ENCODE measurements around the gene CTIF.
A peak's percentile ranks its signal among the peaks of the same experiment; 100 is the strongest.

CTIF gene

DNA sequence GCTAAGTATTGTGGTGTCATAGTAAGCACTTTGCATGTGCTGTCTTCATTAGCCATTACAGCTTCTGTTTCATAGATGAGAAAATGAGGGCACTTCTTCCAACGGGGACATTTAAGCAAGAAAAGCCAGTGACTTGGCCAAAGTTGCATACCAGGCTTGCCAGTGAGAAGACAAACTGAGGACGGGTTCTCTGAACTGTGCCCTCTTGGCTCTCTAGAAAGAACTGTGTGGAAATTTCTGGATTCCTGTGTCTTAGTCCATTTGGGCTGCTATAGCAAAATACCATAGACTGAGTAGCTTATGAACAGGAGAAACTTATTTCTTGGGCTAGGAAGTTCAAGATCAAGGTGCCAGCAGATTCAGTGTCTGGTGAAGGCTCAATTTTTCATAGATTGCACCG lies 13.3 kb downstream of the CTIF start:
- no peak for DNase-seq

- DNase-seq: no peak
Measured at GRCh38 chr18:48553236-48553635, 14.4 kb downstream of the CTIF start.

DNA sequence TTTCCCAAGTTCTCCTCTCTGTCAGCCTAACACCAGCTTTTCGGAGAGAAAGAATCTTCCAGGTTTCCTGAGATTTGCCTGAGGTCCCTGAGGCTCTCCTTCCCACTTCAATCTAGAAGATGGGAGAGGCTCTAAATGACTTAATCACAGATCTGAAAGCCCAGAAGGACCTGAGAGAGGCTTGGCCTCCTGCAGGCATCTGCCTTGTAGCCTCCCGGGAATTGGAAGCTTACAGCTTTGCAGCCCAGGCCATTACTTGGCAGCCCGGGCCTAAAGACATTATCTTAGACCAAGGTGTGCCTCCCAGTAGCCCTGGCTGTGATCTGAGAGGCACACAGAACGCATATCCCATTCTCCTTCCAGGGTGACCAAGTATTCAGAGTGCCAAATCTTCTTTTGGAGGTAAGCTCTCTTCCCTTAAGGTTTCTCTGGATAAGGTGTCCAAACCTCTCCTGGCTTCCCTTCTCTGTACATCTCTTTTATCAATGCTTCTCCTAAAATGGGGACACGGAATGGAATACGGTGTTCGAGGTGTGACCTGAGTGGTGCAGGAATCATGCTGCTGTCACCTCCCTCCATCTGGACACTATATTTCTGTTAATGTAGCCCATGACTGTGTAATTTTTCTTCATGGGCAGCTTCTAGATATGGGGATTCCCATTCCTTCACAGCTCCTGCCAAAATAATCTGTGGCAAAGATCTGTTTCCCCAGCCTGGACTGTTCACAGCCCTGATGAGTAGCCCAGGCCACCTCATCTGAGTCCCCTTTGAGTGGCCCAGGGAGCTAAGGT lies 16.0 kb downstream of the CTIF start:
- no peak for DNase-seq

DNA sequence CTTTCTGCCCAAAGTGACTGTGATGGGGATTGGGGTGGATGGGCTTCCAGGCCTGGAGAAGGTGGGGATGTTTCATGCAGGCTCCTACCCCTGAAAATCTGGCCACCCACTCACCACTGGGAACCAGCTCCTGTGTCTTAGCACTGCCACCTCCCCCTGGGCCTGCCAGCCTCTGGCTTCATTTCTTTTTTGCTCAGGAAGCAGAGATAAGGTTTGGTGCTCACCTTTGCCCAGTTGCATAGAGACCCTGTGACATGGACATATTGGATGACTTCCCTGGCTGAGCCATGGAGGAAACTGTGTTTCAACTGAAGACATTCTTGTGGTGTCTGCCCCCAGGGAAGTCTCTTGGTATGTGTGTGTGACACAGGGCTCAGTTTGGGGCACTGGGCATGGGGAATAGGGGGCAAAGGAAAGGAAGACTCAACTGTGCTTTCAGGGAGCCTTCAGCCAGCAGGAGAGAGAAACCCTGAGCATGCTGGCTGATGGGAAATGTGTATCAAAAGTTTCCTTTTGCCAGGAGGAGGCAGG lies 16.7 kb downstream of the CTIF start:
- DNase-seq: no peak

DNA sequence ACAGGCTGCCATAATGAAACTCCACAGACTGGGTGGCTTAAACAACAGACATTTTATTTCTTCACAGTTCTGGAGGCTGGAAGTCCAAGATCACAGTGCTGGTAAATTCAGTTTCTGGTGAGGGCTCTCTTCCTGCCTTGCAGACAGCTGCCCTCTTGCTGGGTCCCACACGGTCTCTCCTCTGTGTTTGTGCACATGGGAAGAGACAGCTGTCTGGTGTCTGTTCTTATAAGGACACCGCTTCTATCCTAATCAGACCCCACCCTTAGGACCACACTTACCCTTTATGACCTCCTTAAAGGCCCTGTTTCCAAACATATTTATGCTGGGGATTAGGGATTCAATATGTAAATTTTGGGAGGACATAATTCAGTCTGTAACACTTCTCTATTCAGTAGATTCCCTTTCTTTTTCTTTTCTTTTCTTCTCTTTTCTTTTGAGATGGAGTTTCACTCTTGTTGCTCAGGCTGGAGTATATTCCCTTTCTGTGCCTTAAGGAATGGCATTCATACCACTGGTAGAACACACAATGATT lies 18.9 kb downstream of the CTIF start:
- DNase-seq: no peak

DNA sequence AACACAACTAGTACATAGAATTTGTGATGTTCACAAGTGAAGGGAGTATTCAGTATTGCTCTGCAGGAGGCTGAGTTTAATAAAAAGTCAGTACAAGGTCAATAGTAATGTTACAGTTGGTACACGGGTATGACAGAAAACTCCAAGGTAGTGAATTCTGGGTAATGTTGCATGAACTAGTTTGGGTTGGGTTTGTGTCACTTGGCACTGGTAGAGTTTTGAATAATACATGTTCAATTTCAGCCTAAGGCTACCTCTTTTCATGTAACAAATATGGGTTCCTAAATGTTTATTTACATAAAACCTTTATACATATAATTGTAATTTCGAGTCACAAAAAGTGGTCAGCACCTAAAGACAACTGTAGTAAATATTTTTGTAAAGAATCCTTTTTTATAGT lies 19.4 kb downstream of the CTIF start:
- DNase-seq: no peak

DNA sequence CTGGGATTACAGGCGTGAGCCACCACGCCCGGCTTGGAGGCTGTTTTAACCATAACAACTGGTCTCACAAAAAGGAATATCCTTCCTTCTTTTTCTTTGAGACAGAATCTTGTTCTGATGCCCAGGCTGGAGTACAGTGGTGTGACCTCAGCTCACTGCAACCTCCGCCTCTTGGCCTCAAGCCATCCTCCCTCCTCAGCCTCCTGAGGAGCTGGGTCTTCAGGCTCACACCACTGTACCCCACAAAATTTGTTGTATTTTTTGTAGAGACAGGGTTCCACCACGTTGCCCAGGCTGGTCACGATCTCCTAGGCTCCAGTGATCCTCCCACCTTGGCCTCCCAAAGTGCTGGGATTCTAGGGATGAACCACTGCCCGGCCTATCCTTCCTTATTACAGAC lies 21.7 kb downstream of the CTIF start:
- DNase-seq: no peak

DNA sequence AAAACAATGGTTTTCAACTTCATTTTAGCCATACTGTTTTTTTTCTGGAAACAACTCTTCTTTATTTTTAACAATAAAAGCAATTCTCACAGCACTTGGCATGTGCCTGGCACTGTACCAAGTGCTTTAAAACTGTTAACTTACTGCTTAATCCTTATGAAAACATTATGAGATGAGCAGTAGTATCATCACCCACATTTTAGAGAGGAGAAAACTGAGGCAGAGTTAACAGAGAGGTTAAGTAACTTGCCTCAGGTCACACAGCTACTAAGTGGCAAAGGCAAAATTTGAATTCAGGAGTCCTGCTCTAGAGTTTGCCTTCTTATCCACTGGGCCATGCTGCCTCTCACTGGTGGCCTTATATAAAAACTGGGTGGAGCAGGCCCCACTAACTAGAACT lies 23.2 kb downstream of the CTIF start:
- DNase-seq: no peak

GRCh38 chr18:48563027-48563426 lies 24.2 kb downstream of the CTIF start:
- no peak for DNase-seq

DNA sequence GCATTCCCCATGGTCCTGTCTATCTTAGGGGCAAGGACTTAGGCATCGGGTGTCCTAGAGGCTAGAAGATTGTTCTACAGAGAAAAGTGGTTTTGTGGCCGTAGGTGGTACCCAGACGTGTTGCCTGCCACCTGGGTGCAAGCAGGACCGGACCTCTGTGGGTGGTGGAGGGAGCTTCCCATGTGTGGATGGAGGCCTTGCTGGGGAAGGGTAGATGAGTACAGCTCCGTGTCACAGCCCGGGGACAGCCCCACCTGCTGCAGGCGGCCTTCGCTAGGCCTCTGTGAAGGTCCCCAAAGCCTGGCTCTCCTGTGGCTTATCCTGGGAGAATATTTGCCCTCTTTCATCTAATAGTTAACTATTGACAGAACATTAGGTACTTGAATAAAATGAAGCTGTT lies 25.3 kb downstream of the CTIF start:
- DNase-seq: no peak

GRCh38 chr18:48565105-48565504 lies 26.3 kb downstream of the CTIF start:
- DNase-seq: no peak

DNA sequence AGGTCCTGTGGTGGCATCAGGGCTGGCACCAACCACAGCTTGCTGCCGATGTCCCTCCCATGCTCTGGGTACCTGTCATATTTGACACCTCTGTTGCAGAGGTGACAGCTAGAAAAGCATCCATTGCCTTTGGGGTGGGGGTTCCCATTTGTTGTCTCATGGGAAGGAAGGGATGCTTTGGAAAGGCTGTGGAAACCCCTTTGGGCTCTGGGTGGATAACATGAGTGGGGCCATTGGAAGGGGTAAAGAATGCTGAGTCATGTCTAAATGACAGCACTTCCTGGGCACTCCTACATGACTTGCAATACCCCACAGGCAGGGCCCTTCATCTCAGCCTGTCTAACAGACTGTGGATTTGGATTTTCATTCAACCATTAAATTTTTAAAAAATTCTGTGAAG lies 27.8 kb downstream of the CTIF start:
- DNase-seq: no peak

DNA sequence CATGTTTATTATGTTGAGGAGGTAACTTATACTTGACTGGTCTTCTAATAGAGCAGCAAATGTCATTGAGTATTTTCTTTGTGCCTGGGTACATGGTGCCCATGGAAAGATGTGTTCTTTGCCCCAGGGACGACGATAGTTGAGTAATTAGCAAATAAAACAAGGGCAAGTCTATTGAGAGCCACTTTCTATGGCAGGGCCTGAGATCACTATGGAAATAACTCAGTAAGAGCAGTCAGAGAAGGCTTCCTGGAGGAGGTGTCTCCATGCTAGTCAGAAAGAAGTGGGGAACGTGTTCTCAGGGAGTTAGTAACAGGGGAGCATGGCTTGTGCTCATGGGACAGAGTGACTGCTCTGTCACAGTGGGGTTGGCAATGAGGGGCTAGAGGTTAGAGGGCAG lies 28.6 kb downstream of the CTIF start:
- no peak for DNase-seq

DNA sequence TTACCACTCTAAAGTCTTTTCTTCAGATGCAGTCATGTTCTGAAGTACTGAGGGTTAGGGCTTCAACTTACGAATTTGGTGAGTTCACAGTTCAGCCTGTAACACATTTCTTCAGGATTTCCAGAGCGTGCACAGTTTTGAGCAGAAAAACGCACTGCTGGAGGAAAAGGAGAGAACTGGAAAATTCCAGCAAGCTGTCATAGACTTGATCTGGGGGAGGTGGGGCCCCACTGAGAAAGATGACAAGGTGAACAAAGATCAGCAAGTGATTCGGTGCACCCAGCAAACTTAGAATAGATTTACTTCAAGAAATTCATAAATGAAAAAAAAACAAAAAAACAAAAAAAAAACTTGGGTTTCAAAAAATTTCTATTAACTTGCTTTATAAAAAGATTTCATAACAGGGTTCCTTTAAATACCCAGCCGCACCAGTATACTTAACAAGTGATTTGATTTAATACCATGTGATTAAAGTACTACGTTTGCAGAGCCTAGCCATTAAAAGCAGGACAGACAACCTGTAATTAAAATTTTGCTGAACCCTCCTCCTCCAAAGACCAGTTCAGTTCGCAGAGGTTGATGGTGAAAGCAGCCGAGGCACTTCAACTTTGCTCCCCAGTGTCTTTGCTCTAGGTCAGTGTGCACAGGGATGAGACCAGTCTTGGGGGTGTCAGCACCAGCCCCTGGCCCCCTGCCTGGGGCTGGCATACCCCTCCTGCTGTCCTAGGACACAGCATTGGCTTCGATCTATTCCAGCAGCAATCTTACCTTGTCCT lies 30.5 kb downstream of the CTIF start:
- DNase-seq: no peak

GRCh38 chr18:48569915-48570264 lies 31.1 kb downstream of the CTIF start:
- DNase-seq: no peak

GRCh38 chr18:48570313-48570712 lies 31.5 kb downstream of the CTIF start:
- no peak for DNase-seq

DNA sequence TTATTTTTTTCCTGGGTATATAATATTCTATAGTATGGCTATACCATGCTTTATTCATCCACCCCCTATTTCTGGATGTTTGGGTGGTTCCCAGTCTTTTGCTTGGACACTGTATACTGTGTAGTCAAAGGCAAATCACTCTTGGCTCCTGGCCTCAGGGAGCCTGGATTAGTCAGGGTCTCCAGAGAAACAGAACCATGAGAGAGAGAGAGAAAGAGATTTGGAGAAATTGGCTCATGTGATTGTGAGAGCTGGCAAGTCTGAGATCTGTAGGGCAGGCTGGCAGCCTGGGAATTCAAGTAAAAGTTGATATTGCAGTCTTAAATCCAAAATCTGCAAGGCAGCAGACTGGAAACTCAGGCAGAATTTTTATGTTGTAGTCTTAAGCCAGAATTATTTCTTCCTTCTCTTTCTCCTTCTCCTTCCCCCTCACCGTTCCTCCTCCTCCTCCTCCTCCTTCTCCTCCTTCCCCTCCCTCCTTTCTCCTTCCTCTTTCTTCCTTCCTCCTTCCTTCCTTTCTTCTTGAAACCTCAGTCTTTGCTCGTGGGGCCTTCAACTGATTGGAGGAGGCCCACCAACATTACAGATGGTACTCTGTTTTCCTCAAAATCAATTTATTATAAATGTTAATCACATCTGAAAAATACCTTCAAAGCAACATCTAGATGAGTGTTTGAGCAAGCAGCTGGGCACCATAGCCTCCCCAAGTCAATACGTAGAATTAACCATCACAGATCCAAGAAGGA lies 33.0 kb downstream of the CTIF start:
- DNase-seq: no peak

DNA sequence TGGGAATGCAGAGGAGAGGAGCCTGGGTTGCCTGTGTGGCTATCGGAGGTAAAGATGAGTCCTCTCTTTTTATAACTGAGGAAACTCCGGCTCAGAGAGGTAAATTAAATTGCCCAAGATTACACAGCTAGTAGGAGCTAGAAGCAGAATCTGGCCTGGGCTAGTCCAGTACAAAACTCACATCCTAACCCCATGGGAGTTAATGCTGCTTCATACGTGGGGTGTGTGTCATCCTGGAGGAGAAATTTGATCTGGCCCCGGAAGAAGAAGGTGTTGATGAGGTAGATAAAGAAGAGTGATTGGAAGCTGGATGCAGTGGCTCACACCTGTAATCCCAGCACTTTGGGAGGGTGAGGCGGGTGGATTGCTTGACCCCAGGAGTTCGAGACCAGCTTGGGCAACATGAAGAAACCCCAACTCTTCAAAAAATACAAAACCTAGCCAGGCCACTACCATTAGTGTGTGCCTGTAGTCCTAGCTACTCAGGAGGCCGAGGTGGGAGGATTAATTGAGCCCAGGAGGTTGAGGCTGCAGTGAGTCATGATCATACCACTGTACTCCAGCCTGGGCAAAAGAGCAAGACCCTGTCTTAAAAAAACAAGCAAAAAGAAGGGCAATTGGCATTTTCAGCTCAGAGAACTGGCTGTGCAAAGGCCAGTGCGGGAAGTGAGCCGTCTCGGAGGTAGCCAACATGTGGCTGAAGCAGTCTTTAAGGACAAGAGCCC lies 33.7 kb downstream of the CTIF start:
- DNase-seq: no peak

DNA sequence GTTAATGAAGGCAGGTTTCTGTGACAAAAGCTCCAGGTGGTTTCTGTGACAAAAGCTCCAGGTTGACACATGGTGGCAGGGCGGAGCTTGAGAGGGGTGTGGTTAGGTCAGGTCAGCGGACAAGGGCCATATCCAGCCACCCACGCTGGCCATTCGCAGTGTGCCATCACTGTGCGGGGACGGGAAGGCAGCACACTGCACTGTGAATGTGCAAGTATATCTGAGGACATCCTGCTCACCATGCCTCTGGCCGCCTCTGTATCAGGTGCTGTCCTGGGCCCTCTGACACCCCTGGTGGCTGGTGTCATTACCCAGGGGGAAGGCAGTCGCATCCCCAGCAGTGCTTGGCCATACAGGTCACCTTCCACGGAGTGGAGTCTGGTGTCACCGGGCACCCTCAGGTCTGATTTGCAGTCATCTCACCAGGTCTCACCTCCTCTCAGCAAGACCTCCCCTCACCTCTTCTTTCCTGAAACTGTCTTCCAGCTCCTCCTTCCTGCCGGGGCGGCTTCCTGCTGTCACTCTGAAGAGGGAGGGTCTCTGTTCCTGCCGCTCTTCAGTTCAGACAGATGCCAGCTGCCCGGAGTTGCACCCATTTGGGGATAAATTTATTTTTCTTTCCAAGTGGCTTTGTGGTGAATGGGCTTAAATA lies 34.9 kb downstream of the CTIF start:
- DNase-seq: no peak

- DNase-seq: no peak
Measured at GRCh38 chr18:48574667-48575300, 36.0 kb downstream of the CTIF start.

DNA sequence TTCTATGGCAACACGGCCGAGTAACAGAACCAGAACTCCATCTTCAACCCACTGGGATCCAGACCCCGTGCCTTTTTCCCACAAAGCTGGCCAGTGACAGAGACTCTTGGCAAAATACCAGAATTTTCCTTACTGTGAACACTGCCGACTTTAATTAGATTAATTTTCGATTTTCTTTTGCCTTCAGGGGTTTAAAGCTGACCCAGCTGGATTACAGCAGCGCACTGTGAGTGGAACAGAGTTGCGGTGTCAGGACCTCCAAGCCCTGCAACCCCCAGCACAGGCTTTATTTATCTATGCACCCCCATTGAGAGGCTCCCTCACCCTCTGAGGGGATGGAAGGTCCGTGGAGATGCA lies 36.4 kb downstream of the CTIF start:
- peak; percentile 56 for DNase-seq

Measured in retina (tissue), 1 donor.